GM21619 (cell line): ENCODE results near the gene GIMAP2.

Experiments used
- ATAC-seq: cut with Tn5 transposase; IDR thresholded peaks from one replicate; pipeline ENCODE4 v1.9.1; 2021; ENCODE audit not compliant: unreplicated experiment

The GIMAP2 gene

GRCh38 chr7:150732786-150733481 is 47.4 kb downstream of the GIMAP2 start:
- no peak for ATAC-seq

- no peak for ATAC-seq
Observed at GRCh38 chr7:150733482-150734095, 48.1 kb downstream of the GIMAP2 start.

- ATAC-seq: no peak
Observed at GRCh38 chr7:150734254-150734653, 48.7 kb downstream of the GIMAP2 start.

- ATAC-seq: no peak
Observed at GRCh38 chr7:150735596-150736358, 50.3 kb downstream of the GIMAP2 start.

GRCh38 chr7:150736864-150737263 is 51.4 kb downstream of the GIMAP2 start:
- peak; percentile 10 for ATAC-seq

- ATAC-seq: peak; percentile 63
Observed at GRCh38 chr7:150737265-150738055, 52.0 kb downstream of the GIMAP2 start, which contains the start of gene GIMAP5. Gene GIMAP5, plus strand, starts transcription at chr7:150737418. Its CDS starts 3,467 bp downstream, at chr7:150740885.

- ATAC-seq: no peak
Observed at GRCh38 chr7:150738092-150738491, 52.6 kb downstream of the GIMAP2 start.

- ATAC-seq: no peak
Observed at GRCh38 chr7:150738591-150739001, 53.1 kb downstream of the GIMAP2 start.

- no peak for ATAC-seq
Observed at GRCh38 chr7:150739033-150739432, 53.5 kb downstream of the GIMAP2 start.

GRCh38 chr7:150740053-150740452 is 54.5 kb downstream of the GIMAP2 start:
- no peak for ATAC-seq

GRCh38 chr7:150742286-150742968 is 56.9 kb downstream of the GIMAP2 start:
- no peak for ATAC-seq
